Hepatocyte (in vitro differentiated cells): ENCODE data around the gene OSBPL5. TPM values are rescaled to one million over a fixed set of nuclear protein-coding genes. Genes with fewer than 3 reads are reported as not detected.

Source experiments
- DNase-seq: peaks from one replicate; pipeline ENCODE4 v3.0.0-alpha.2; 2016; ENCODE audit warnings: low spot score
- H2AFZ ChIP-seq: fragments of 200-600 bp; sonication (generic); 2 replicates; pipeline ENCODE4 v1.6.0; 2016; ENCODE audit warnings: antibody characterized with exemption, mild to moderate bottlenecking
- H3K27ac ChIP-seq: fragments of 200-600 bp; sonication (generic); 2 replicates; pipeline ENCODE4 v1.5.1; 2016; ENCODE audit warnings: mild to moderate bottlenecking
- H3K27me3 ChIP-seq: fragments of 200-600 bp; sonication (generic); 2 replicates; pipeline ENCODE4 v1.6.1; 2016
- H3K36me3 ChIP-seq: fragments of 200-600 bp; sonication (generic); replicated peaks from 2 replicates; pipeline ENCODE4 v1.5.1; 2016; ENCODE audit warnings: low read depth; ENCODE audit not compliant: insufficient read depth
- H3K4me1 ChIP-seq: fragments of 200-600 bp; sonication (generic); 2 replicates; pipeline ENCODE4 v1.5.1; 2016; ENCODE audit warnings: mild to moderate bottlenecking, moderate library complexity; ENCODE audit not compliant: insufficient read depth
- H3K4me2 ChIP-seq: fragments of 200-600 bp; sonication (generic); 2 replicates; pipeline ENCODE4 v1.6.0; 2016
- H3K4me3 ChIP-seq: fragments of 200-600 bp; sonication (generic); 2 replicates; pipeline ENCODE4 v1.5.1; 2016; ENCODE audit warnings: mild to moderate bottlenecking
- H3K79me2 ChIP-seq: fragments of 200-600 bp; sonication (generic); 2 replicates; pipeline ENCODE4 v1.6.0; 2017; ENCODE audit warnings: mild to moderate bottlenecking
- H3K9me2 ChIP-seq: fragments of 200-600 bp; sonication (generic); replicated peaks from 2 replicates; pipeline ENCODE4 v1.6.0; 2017; ENCODE audit warnings: mild to moderate bottlenecking; ENCODE audit not compliant: insufficient read depth
- H3K9me3 ChIP-seq: fragments of 200-600 bp; sonication (generic); 2 replicates; pipeline ENCODE4 v1.5.1; 2016; ENCODE audit warnings: low read depth, mild to moderate bottlenecking
- H4K20me1 ChIP-seq: fragments of 200-600 bp; sonication (generic); 2 replicates; pipeline ENCODE4 v1.6.0; 2016; ENCODE audit warnings: mild to moderate bottlenecking; ENCODE audit not compliant: insufficient read depth, poor library complexity, severe bottlenecking
- CTCF ChIP-seq: fragments of 200-600 bp; sonication (generic); IDR thresholded peaks from 2 replicates; pipeline ENCODE4 v1.5.1; 2016; ENCODE audit warnings: antibody characterized with exemption, mild to moderate bottlenecking; ENCODE audit not compliant: poor library complexity
- EZH2 ChIP-seq: fragments of 200-600 bp; sonication (generic); IDR thresholded peaks from 2 replicates; pipeline ENCODE4 v1.6.1; 2016; ENCODE audit warnings: antibody characterized with exemption, mild to moderate bottlenecking, borderline replicate concordance
- EZH2phosphoT487 ChIP-seq: fragments of 200-600 bp; sonication (generic); IDR thresholded peaks from one replicate; pipeline ENCODE4 v1.6.1; 2018; ENCODE audit warnings: antibody characterized with exemption, mild to moderate bottlenecking, low read depth, moderate library complexity; ENCODE audit not compliant: unreplicated experiment, severe bottlenecking
- WGBS: methylation state at CpG from one replicate; pipeline ENCODE4 v1.1.6; 2016; ENCODE audit warnings: low lambda C conversion rate; ENCODE audit errors: missing lambda C conversion rate; 5-methylcytosine and 5-hydroxymethylcytosine counted together
- polyA plus RNA-seq: library from polyadenylated mRNA; unstranded; fragments of >200 nt; fragmentation: Nextera tagmentation; extraction: Ambion mirVana; gene quantifications from 2 replicates; pipeline ENCODE4 v1.2.1, GENCODE V29; 2016
- total RNA-seq: library from RNA; depleted of rRNA; stranded (reverse); fragments of >200 nt; gene quantifications from 2 replicates; pipeline ENCODE4 v1.2.3, GENCODE V29; 2014

The OSBPL5 gene
- total and polyA plus RNA-seq, 2 experiments from 2014 or later, result 9.0 to 12.5 TPM

GRCh38 chr11:3184732-3185347 lies 19.7 kb upstream of the OSBPL5 start:
- DNase-seq, result no peak
- no peak for TF ChIP-seq EZH2phosphoT487
- no peak for TF ChIP-seq CTCF
- TF ChIP-seq EZH2, result no peak
- no peaks in the 10 kb centered on the region for H3K27me3 ChIP-seq
- no peaks in the 10 kb centered on the region for H3K36me3 ChIP-seq
- H3K9me3 ChIP-seq, result no peaks in the 10 kb centered on the region
- H3K9me2 ChIP-seq, result no peaks in the 10 kb centered on the region
- no peaks in the 10 kb centered on the region for H3K4me1 ChIP-seq
- no peak overlapping the region for H3K4me3 ChIP-seq
- no peaks in the 10 kb centered on the region for H3K79me2 ChIP-seq
- WGBS, result 92% methylated on average over 11 of the region's 11 CpGs
- no peaks in the 10 kb centered on the region for H4K20me1 ChIP-seq
- no peak overlapping the region for H3K4me2 ChIP-seq
- no peak overlapping the region for H3K27ac ChIP-seq
- H2AFZ ChIP-seq, result no peak overlapping the region

GRCh38 chr11:3183523-3183922 lies 18.4 kb upstream of the OSBPL5 start:
- Histone ChIP-seq H3K9me2 (no peaks in the 10 kb centered on the region), H3K9me3 (no peaks in the 10 kb centered on the region), H2AFZ (no peak overlapping the region), H3K27ac (no peak overlapping the region), H3K4me2 (no peak overlapping the region), H4K20me1 (no peaks in the 10 kb centered on the region), H3K27me3 (no peaks in the 10 kb centered on the region), H3K4me3 (no peak overlapping the region), H3K79me2 (no peaks in the 10 kb centered on the region), H3K4me1 (no peaks in the 10 kb centered on the region), H3K36me3 (no peaks in the 10 kb centered on the region)
- WGBS, result 94% methylated on average over 6 of the region's 6 CpGs
- no peak for DNase-seq
- TF ChIP-seq EZH2phosphoT487 (no peak), EZH2 (no peak), CTCF (no peak)

GRCh38 chr11:3182462-3182852 lies 17.3 kb upstream of the OSBPL5 start:
- DNase-seq, result no peak
- H3K79me2 ChIP-seq, result no peaks in the 10 kb centered on the region
- no peaks in the 10 kb centered on the region for H3K36me3 ChIP-seq
- TF ChIP-seq CTCF, result no peak
- TF ChIP-seq EZH2, result no peak
- no peak for TF ChIP-seq EZH2phosphoT487
- no peaks in the 10 kb centered on the region for H3K4me1 ChIP-seq
- WGBS, result 88% methylated on average over 4 of the region's 4 CpGs
- H3K9me2 ChIP-seq, result no peaks in the 10 kb centered on the region
- no peak overlapping the region for H3K27ac ChIP-seq
- H3K9me3 ChIP-seq, result no peaks in the 10 kb centered on the region
- no peak overlapping the region for H2AFZ ChIP-seq
- no peaks in the 10 kb centered on the region for H4K20me1 ChIP-seq
- H3K4me3 ChIP-seq, result no peak overlapping the region
- H3K4me2 ChIP-seq, result no peak overlapping the region
- H3K27me3 ChIP-seq, result no peaks in the 10 kb centered on the region
